ENCODE measurements around the gene CA12. TPM values are rescaled to one million over a fixed set of nuclear protein-coding genes. Genes with fewer than 3 reads are reported as not detected.

The CA12 gene
- total and polyA plus RNA-seq, 4 donors, result 0.07 to 5.1 (median 1.5) TPM

DNA sequence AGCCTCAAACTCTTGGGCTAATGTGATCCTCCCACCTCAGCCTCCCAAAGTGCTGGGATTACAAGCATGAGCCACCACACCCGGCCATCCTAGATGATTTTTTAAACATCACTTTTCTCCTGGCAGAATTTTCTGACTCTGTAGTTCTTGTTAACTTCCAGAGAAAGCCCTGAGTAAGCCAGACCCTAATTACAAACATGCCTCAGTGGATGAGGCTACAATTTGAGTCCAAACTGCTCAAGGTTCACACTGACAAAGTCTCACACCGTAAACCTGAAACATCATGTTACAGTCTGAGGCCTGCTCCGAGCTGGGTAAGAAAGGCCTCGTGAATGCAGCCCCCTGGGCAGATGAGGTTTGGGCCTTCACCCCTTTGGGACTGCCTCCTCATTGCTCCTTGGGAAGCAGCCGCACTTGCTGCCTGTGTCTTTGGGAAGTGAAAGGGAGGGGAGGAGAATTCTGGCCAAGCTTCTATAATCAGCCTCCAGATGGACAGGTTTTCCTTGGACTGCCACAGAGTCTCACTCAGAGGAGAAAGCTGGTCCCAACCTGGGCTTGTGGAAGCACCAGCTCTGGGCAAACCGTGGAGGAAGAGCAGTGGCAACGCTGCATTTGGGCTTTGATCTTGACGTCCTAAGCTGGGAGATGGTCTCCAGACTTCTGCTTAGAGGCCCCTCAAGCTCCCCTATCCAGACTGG lies 46.0 kb downstream of the CA12 start:
- H3K4me1 ChIP-seq (ENCODE audit: control insufficient read depth in 4 of 4, insufficient read depth in 4 of 4, low read length in 3 of 4), result peaks cover 0 to 12% (median 6%) of the 10 kb centered on the region in 4 donors
- H3K9ac ChIP-seq (ENCODE audit: low read depth in 1 of 2, low read length in 2 of 2), result no peak overlapping the region
- H3K9me3 ChIP-seq (ENCODE audit: control insufficient read depth in 4 of 4, low read length in 3 of 4), result no peaks in the 10 kb centered on the region
- DNase-seq (ENCODE audit: low spot score), result no peak
- H3K4me3 ChIP-seq (ENCODE audit: low read depth in 1 of 3, low read length in 3 of 3), result no peak overlapping the region
- H3K27ac ChIP-seq (ENCODE audit: low read depth in 1 of 2, low read length in 2 of 2), result no peak overlapping the region
- TF ChIP-seq NR2F2 (IDR thresholded peaks at IDR 0.05) (no peak), FOXA2 (IDR thresholded peaks at IDR 0.05) (no peak), RAD21 (IDR thresholded peaks at IDR 0.05) (no peak), JUND (IDR thresholded peaks at IDR 0.05) (no peak), GABPA (IDR thresholded peaks at IDR 0.05 in 1 of 2, conservative IDR thresholded peaks at IDR 0.05 in 1 of 2) (no peak)
- TF ChIP-seq, protein P1, sequence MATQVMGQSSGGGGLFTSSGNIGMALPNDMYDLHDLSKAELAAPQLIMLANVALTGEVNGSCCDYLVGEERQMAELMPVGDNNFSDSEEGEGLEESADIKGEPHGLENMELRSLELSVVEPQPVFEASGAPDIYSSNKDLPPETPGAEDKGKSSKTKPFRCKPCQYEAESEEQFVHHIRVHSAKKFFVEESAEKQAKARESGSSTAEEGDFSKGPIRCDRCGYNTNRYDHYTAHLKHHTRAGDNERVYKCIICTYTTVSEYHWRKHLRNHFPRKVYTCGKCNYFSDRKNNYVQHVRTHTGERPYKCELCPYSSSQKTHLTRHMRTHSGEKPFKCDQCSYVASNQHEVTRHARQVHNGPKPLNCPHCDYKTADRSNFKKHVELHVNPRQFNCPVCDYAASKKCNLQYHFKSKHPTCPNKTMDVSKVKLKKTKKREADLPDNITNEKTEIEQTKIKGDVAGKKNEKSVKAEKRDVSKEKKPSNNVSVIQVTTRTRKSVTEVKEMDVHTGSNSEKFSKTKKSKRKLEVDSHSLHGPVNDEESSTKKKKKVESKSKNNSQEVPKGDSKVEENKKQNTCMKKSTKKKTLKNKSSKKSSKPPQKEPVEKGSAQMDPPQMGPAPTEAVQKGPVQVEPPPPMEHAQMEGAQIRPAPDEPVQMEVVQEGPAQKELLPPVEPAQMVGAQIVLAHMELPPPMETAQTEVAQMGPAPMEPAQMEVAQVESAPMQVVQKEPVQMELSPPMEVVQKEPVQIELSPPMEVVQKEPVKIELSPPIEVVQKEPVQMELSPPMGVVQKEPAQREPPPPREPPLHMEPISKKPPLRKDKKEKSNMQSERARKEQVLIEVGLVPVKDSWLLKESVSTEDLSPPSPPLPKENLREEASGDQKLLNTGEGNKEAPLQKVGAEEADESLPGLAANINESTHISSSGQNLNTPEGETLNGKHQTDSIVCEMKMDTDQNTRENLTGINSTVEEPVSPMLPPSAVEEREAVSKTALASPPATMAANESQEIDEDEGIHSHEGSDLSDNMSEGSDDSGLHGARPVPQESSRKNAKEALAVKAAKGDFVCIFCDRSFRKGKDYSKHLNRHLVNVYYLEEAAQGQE (IDR thresholded peaks at IDR 0.05), result no peak
- H3K27me3 ChIP-seq (ENCODE audit: control insufficient read depth in 4 of 4, insufficient read depth in 4 of 4, low read length in 3 of 4), result no peaks in the 10 kb centered on the region
- 89% methylated on average over 8 of the region's 8 CpGs for WGBS
- no peaks in the 10 kb centered on the region for H3K36me3 ChIP-seq (ENCODE audit: control insufficient read depth in 4 of 4, insufficient read depth in 3 of 4, low read depth in 1 of 4, low read length in 3 of 4)

DNA sequence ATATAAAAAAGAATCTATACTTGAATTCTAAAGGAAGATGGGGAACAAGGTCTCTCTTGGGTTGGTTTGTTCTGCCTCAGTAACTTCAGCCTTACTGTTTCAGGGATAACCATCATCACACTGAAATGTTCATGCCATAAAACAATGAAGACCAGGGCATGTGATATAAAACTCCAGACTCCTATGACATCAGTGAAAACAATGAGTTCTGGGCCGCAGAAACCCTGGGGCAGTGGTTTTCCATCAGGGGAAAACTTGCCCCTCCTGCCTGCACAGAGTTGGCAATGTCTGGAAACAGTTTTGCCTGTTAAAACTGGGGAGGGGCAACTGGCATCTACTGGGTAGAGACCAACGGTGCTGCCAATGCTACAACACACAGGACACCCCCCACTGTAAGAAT lies 46.8 kb downstream of the CA12 start:
- Histone ChIP-seq H3K9ac (ENCODE audit: low read depth in 1 of 2, low read length in 2 of 2) (no peak overlapping the region), H3K27ac (ENCODE audit: low read depth in 1 of 2, low read length in 2 of 2) (no peak overlapping the region), H3K36me3 (ENCODE audit: control insufficient read depth in 4 of 4, insufficient read depth in 3 of 4, low read depth in 1 of 4, low read length in 3 of 4) (no peaks in the 10 kb centered on the region), H3K27me3 (ENCODE audit: control insufficient read depth in 4 of 4, insufficient read depth in 4 of 4, low read length in 3 of 4) (no peaks in the 10 kb centered on the region), H3K9me3 (ENCODE audit: control insufficient read depth in 4 of 4, low read length in 3 of 4) (no peaks in the 10 kb centered on the region), H3K4me1 (ENCODE audit: control insufficient read depth in 4 of 4, insufficient read depth in 4 of 4, low read length in 3 of 4) (peaks cover 0 to 4% (median 0%) of the 10 kb centered on the region in 4 donors), H3K4me3 (ENCODE audit: low read depth in 1 of 3, low read length in 3 of 3) (no peak overlapping the region)
- TF ChIP-seq RAD21 (IDR thresholded peaks at IDR 0.05), result no peak
- no peak for TF ChIP-seq HNF4G (IDR thresholded peaks at IDR 0.05)
- no peak for TF ChIP-seq FOXA2 (IDR thresholded peaks at IDR 0.05)
- DNase-seq (ENCODE audit: low spot score), result no peak
- 85% methylated on average over 2 of the region's 2 CpGs for WGBS

DNA sequence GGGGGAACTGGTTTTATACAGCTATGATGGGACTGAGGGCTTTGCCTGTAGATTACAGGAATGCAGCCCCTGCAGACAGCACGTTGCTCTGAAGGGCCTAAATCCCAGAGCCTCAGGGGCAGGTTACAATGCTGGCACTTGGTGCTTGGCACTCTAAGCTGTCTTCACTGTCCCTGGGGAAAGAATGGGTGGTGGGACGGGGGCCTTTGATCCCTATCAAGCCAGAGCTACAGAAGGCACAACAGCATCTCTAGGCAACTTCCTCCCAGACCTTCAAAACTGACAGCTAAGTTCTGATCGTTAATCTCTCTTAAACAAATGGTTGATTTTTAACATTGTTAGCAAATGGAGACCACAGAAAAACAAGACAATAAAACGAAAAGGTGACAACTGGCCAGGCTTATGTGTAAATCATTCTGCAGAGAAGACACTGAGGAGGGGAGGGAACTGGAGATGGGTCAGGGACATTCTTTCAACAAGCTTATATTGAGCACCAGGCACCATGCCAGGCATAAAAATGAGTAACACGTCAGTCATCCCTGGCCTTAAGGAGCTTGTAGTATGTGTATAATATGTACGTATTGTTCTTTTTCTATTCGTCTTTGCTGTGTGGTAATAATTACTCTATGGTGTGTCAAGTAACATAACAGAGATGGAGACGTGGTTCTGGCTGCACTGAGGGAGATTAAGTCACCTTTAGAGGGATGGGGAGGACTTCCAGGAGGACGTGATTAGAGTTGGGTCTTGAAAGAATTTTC lies 49.1 kb downstream of the CA12 start:
- no peaks in the 10 kb centered on the region for H3K4me1 ChIP-seq (ENCODE audit: control insufficient read depth in 4 of 4, insufficient read depth in 4 of 4, low read length in 3 of 4)
- no peak overlapping the region for H3K9ac ChIP-seq (ENCODE audit: low read depth in 1 of 2, low read length in 2 of 2)
- WGBS, result 71% methylated on average over 9 of the region's 9 CpGs
- H3K27ac ChIP-seq (ENCODE audit: low read depth in 1 of 2, low read length in 2 of 2), result no peak overlapping the region
- H3K9me3 ChIP-seq (ENCODE audit: control insufficient read depth in 4 of 4, low read length in 3 of 4), result no peaks in the 10 kb centered on the region
- no peaks in the 10 kb centered on the region for H3K36me3 ChIP-seq (ENCODE audit: control insufficient read depth in 4 of 4, insufficient read depth in 3 of 4, low read depth in 1 of 4, low read length in 3 of 4)
- no peak overlapping the region for H3K4me3 ChIP-seq (ENCODE audit: low read depth in 1 of 3, low read length in 3 of 3)
- no peak for DNase-seq (ENCODE audit: low spot score)
- no peaks in the 10 kb centered on the region for H3K27me3 ChIP-seq (ENCODE audit: control insufficient read depth in 4 of 4, insufficient read depth in 4 of 4, low read length in 3 of 4)
- no peak for TF ChIP-seq YY1 (IDR thresholded peaks at IDR 0.05)
- TF ChIP-seq FOXA1 (IDR thresholded peaks at IDR 0.05), result no peak
- no peak for TF ChIP-seq NR2F2 (IDR thresholded peaks at IDR 0.05)
- TF ChIP-seq, protein P2, sequence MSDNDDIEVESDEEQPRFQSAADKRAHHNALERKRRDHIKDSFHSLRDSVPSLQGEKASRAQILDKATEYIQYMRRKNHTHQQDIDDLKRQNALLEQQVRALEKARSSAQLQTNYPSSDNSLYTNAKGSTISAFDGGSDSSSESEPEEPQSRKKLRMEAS (IDR thresholded peaks at IDR 0.05), result no peak
- TF ChIP-seq, protein P3, sequence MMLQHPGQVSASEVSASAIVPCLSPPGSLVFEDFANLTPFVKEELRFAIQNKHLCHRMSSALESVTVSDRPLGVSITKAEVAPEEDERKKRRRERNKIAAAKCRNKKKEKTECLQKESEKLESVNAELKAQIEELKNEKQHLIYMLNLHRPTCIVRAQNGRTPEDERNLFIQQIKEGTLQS (IDR thresholded peaks at IDR 0.05), result no peak
- TF ChIP-seq, protein P4, sequence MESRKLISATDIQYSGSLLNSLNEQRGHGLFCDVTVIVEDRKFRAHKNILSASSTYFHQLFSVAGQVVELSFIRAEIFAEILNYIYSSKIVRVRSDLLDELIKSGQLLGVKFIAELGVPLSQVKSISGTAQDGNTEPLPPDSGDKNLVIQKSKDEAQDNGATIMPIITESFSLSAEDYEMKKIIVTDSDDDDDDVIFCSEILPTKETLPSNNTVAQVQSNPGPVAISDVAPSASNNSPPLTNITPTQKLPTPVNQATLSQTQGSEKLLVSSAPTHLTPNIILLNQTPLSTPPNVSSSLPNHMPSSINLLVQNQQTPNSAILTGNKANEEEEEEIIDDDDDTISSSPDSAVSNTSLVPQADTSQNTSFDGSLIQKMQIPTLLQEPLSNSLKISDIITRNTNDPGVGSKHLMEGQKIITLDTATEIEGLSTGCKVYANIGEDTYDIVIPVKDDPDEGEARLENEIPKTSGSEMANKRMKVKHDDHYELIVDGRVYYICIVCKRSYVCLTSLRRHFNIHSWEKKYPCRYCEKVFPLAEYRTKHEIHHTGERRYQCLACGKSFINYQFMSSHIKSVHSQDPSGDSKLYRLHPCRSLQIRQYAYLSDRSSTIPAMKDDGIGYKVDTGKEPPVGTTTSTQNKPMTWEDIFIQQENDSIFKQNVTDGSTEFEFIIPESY (IDR thresholded peaks at IDR 0.05), result no peak
- no peak for TF ChIP-seq RAD21 (IDR thresholded peaks at IDR 0.05)
- no peak for TF ChIP-seq JUND (IDR thresholded peaks at IDR 0.05)
- no peak for TF ChIP-seq HNF4G (IDR thresholded peaks at IDR 0.05)
- TF ChIP-seq, protein P5, sequence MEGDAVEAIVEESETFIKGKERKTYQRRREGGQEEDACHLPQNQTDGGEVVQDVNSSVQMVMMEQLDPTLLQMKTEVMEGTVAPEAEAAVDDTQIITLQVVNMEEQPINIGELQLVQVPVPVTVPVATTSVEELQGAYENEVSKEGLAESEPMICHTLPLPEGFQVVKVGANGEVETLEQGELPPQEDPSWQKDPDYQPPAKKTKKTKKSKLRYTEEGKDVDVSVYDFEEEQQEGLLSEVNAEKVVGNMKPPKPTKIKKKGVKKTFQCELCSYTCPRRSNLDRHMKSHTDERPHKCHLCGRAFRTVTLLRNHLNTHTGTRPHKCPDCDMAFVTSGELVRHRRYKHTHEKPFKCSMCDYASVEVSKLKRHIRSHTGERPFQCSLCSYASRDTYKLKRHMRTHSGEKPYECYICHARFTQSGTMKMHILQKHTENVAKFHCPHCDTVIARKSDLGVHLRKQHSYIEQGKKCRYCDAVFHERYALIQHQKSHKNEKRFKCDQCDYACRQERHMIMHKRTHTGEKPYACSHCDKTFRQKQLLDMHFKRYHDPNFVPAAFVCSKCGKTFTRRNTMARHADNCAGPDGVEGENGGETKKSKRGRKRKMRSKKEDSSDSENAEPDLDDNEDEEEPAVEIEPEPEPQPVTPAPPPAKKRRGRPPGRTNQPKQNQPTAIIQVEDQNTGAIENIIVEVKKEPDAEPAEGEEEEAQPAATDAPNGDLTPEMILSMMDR (IDR thresholded peaks at IDR 0.05; ENCODE audit: low read depth, low read length, missing input control), result no peak
- TF ChIP-seq, protein P1 (IDR thresholded peaks at IDR 0.05), result no peak
